ENCODE measurements around the gene RNF220.

The RNF220 gene

GRCh38 chr1:44631647-44632539, 226.8 kb downstream of the RNF220 start:
- DNase-seq (ENCODE audit: low read depth in 1 of 2, low spot score in 1 of 2), result peak; percentile 71 to 86

DNA sequence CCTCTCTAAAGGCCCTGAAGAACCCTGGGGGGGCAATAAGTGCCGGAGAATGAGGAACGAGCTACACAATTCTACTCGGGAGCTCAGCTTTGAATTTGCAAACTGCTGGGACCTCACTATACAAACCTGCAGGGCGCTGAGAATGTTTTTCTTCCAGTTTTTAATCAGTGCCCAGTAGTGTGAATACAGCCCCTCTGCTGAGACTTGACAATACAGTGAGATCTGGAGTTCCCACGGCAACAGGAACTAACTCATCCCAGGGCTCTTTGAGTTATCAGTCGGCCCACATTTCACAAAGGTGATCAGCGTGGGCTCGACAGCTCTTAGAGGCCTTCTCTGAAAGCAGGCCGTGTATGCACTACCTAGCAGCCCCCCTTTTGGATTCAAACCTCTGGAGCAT, 227.5 kb downstream of the RNF220 start:
- no peak for DNase-seq (ENCODE audit: low read depth in 1 of 2, low spot score in 1 of 2)

DNA sequence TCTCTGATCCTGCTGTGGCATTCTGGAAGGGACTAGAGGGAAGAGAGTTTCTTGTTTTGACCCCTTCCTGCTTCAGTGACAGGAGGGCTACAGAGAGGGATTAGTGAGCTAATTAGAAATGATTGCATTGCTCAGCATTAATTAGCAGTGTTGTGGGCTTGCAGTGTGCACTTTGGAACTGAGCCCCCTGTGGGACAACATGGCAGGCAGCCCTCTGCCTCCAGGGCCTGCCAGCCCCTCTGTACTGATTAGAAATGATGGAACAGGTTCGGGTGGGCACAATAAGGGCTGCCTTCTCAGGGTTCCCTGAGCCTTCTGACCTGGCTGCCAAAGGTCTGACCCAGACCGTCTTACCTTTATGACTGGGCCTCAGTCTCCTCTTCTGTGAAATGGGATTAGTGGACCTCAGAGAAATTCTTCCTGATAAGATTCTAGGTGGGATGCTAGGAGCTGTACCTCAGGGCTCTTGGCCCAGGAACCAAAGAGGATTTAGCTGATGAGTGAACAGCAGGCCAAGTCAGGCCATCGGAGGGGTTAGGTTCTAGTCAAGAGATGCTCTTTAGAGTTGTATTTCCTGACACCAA, 229.6 kb downstream of the RNF220 start:
- DNase-seq (ENCODE audit: low read depth in 1 of 2, low spot score in 1 of 2), result no peak

- no peak for DNase-seq (ENCODE audit: low read depth in 1 of 2, low spot score in 1 of 2)
These were observed 230.4 kb downstream of the RNF220 start for GRCh38 chr1:44635439-44635838.

DNA sequence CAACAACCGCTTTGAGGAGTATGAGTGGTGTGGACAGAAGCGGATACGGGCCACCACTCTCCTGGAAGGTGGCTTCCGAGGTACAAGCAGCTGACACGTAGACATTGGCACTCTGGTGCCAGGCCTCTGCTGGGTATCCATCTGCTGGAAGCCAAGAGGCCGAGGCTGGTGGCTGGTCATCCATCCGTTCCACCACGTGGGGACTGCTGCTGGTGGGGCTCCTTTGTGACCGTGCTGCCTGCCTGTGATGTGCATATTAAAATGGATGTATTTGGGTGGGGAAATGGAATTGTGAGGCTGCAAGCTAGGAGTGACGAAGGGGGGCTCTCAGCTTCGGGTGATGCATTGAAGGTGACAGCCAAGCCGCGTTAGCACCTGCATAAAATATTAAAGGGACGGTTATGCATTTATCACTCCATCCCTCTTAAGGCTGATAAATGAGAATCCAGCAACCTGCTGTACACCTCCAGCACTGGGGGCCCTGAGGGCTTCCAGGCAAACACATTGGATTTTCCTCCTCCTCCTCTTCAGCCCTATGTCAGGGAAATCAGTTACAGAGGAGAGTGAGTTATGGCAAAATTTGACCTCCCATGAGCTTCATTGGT, 231.1 kb downstream of the RNF220 start:
- DNase-seq (ENCODE audit: low read depth in 1 of 2, low spot score in 1 of 2), result no peak

DNA sequence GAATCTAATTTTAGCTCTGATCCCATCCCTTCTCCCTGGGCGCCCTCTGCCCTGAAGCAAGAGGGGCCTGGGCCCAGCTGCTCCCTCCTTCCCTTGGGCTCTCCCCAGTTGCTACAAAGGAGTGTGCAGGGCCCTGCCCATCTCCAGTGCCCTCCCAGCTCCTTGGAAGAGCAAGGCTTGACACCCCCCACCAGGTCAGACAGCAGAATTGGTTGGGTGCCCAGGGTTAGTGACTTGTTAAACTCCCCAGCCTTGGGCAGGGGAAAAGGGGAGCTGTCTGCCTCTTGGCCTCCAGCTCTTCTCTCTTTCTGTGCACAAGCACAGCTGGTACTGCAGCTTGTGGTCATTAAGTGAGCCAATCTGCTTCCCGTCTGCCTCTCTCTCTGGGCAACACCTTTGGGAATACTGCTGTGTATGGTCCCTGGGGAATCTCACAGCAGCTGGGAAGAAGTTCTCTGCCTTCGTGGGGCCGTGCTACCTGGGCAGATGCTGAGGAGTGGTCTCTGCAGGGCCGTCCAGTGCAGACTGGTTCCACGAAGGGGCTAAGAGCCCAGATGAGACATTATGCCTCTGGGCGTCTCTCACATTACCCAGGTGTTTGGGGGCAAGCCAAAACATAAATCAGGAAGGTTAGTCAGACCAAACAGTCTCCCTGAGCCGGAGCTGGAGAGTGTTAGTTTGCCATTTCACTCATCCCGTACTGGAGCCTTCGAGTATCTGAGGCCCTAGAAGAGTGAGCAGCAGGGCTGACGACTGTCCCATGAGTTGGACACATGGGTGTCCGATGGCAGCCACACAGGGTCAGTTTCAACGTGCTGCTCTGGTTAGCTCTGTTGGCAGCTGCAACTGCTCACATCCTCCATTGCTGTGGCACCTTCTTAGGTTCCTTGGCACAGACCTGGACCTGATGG, 231.9 kb downstream of the RNF220 start:
- no peak for DNase-seq (ENCODE audit: low read depth in 1 of 2, low spot score in 1 of 2)

- DNase-seq (ENCODE audit: low read depth in 1 of 2, low spot score in 1 of 2), result no peak
These were observed 232.8 kb downstream of the RNF220 start for GRCh38 chr1:44637702-44638411.

- DNase-seq (ENCODE audit: low read depth in 1 of 2, low spot score in 1 of 2), result no peak
These were observed 235.3 kb downstream of the RNF220 start for GRCh38 chr1:44640200-44640853.

DNA sequence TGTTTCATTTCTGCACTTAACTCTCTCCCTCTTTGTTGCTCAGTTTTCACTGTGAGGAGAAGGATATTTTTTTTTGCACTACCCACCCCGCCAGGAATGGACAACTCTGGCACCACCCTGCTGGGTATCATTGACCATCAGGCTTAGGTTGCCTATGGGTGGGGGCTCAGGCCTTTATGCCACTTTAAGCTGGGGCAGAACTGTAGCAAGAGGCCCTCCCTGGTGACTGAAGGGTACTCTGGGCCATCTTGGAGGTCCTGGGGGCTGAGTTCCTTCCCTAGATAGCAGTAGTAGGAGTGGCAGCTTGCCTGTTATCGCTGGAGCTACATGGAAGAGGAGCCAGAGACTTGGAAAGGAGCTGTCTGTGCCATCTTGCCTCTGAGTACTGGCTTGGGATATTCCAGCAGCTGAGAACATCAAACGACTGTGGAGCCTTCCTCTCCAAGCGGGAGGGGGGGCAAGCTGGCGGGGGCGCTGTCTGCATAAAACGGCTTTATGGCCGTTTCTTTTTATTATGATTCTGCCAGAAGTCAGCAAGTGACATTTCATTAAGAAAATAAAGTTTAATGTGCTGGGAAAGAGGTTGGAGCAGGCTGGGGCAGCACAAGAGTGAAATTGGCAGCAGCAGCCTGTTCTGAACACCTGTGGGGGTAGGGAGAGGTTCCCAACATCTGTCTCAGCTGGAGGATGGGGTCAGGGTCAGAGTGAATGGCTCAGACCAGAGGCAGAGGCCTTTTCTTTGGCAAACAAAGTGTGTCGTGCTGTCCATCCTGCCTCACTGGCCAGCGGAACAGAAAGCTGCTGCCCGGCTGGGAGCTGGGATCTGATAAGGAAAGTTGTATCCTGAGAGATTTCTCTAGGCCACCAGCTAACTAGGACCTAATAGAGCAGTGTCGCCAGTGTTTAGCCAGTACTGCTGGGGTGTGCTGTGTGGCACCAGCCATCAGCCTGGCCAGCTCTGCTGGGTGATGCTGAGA, 236.4 kb downstream of the RNF220 start:
- no peak for DNase-seq (ENCODE audit: low read depth in 1 of 2, low spot score in 1 of 2)

GRCh38 chr1:44642255-44642654, 237.2 kb downstream of the RNF220 start:
- no peak for DNase-seq (ENCODE audit: low read depth in 1 of 2, low spot score in 1 of 2)

DNA sequence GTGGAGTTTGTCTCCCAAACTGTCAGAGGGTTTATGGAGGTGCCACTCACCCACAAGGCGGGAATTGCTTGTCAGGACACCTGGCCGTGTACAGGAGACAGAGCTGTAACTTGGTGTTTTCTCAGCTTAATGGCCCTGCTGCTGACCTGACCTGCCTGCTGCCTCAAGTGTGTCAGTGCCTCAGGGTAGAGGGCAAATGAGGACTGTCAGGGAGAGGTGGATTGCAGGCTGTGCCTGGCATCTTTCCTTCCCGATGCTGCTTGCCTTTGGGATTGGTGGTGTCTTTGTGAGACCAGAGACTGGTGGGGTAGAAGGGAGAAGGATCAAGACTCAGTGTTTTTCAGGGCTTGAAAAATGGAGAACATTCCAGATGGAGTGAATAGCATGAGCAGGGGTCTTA, 237.9 kb downstream of the RNF220 start:
- no peak for DNase-seq (ENCODE audit: low read depth in 1 of 2, low spot score in 1 of 2)

GRCh38 chr1:44643721-44644334, 238.8 kb downstream of the RNF220 start:
- DNase-seq (ENCODE audit: low read depth in 1 of 2, low spot score in 1 of 2), result no peak

DNA sequence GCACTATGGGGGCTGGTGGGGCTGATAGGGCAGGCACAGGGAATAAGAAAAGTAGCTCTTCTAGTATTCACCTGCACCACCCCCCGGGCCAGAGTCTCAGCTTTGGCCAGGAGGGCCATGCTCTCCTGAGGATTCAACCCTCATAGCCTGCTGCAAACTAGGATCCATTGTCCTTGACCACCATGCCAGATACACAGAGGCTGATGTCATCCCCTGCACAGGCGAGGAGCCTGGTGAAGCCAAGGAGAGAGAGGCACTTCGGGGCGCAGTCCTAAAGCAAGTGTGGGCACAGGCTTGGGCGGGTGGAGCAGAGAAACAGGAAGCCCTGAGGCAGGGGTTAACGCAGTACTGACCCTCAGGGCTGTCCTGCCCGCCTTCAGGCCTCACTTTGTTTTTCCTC, 239.8 kb downstream of the RNF220 start:
- DNase-seq (ENCODE audit: low read depth in 1 of 2, low spot score in 1 of 2), result no peak

DNA sequence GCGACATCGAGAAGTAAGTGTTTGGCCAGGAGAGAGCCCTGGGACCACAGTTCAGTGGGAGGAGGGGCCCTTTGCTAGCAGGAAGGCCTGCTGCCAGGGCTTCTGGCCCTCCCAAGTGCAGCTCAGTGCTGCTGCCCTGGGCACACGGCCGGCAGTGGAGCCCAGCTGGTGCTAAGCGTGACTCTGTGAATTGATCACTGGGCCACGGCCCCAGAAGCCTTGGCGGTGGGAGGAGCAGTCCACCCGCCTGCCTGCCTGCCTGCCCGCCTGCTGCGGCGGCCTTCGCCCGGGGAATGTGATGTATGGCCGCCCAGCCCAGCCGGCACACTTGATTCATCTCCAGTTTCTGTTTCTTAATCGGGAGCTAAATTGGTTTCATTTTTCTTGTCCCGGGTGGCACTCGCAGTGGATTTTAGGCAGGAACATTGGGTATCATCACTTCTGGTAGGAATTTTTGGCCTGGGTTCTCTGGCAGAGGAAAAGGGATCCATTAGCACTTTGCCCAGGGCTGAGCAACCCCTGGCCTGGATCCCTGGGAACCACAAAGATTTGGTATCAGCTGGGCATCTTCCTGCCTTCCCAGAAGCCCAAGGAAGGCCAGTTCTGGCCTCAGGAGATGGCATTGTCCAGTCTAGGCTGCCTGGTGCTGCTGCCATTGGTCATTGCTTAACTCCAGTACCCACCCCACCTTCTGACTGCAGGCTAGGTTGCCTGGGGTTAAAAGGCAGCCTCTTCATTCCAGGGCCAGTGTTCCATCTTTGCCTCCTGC, 240.6 kb downstream of the RNF220 start:
- no peak for DNase-seq (ENCODE audit: low read depth in 1 of 2, low spot score in 1 of 2)

DNA sequence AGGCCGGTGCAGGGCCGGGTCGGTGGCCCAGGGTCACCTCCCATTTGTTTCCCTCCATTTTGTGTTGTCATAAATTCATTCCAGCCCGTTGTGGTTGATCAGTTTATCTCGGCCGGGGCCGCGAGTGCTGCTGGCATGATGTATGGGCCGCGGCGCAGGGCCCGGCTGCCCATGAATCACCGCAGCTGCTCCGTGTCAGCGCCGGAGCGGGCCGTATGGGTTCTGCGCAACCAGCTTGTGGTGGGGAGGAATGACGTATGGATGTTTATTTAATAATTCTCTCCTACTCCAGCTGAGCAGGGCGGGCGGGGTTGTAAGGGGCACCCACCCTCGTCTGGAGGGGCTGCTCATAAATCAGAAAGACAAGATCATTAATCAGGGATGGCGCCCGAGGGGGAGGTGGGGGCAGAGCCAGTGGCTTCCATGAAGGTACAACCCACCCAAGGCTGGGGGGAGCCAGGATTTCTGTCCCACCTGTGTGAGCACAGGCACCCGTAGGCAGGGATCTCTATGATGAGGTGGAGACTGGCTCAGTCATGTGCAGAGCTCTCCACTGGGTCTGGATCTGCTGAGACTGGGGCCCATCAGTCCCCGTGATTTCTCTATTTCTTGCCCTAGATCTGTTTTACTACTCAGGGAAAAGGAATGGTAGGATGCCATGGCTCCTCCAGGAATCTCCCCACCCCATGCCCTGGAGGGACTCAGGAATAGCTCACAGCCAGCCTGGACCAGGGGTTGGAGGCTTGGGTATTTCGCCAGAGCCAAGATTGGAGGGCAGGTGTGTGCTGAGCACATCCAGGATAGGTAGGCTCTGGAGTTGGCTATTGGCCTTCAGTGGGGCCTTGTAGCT, 241.4 kb downstream of the RNF220 start:
- no peak for DNase-seq (ENCODE audit: low read depth in 1 of 2, low spot score in 1 of 2)

DNA sequence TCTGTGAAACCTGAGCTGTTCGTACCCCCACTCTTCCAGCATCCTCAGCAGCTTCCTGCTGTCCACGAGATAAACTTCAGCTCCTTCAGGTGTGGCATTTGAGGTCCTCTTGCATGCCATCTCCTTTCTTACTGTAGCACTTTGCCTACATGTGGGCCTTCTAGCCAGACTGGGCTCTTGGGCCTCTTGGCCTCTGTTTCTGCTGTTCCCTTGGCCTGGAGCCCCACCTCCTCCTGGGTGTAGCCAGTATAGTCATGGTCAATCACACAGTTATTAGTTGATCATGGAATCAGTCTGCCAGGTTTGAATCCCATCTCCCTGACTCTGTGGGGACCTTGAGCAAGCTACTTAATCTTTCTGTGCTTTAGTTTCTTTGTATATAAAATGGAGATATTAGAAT, 242.8 kb downstream of the RNF220 start:
- DNase-seq (ENCODE audit: low read depth in 1 of 2, low spot score in 1 of 2), result no peak
